Activated T-cell treated with anti-CD3 and anti-CD28 coated beads, Interleukin-2, amount 50 U/mL, for 24 hours (primary cell): ENCODE results near the gene RFX6.

ENCODE experiments used
- DNase-seq: peaks from one replicate; pipeline ENCODE4 v3.0.0-alpha.2; 2020
- H3K27ac Mint-ChIP-seq: 2 replicates; pipeline ENCODE4 v1.8.0; 2020; ENCODE audit warnings: mild to moderate bottlenecking, mixed read lengths
- H3K27me3 Mint-ChIP-seq: 2 replicates; pipeline ENCODE4 v1.8.0; 2020; ENCODE audit warnings: mixed read lengths
- H3K36me3 Mint-ChIP-seq: 2 replicates; pipeline ENCODE4 v1.8.0; 2020; ENCODE audit warnings: low read depth, mixed read lengths
- H3K4me1 Mint-ChIP-seq: 2 replicates; pipeline ENCODE4 v1.8.0; 2020; ENCODE audit warnings: low read depth, mixed read lengths
- H3K4me3 Mint-ChIP-seq: 2 replicates; pipeline ENCODE4 v1.8.0; 2020; ENCODE audit warnings: mild to moderate bottlenecking, moderate library complexity, mixed read lengths
- H3K9me3 Mint-ChIP-seq: 2 replicates; pipeline ENCODE4 v1.8.0; 2020; ENCODE audit warnings: mixed read lengths

RFX6 gene

GRCh38 chr6:116973976-116974375 is 96.9 kb downstream of the RFX6 start:
- Mint-ChIP-seq H3K27me3 (peaks cover 10% of the 10 kb centered on the region), H3K4me1 (no peaks in the 10 kb centered on the region), H3K27ac (no peak overlapping the region), H3K9me3 (no peaks in the 10 kb centered on the region), H3K4me3 (no peak overlapping the region), H3K36me3 (no peaks in the 10 kb centered on the region)
- DNase-seq: no peak

GRCh38 chr6:116974526-116975316 is 97.7 kb downstream of the RFX6 start:
- Mint-ChIP-seq H3K27me3 (peaks cover 10% of the 10 kb centered on the region), H3K4me1 (no peaks in the 10 kb centered on the region), H3K27ac (no peak overlapping the region), H3K9me3 (no peaks in the 10 kb centered on the region), H3K36me3 (no peaks in the 10 kb centered on the region), H3K4me3 (no peak overlapping the region)
- no peak for DNase-seq

- H3K9me3 Mint-ChIP-seq: no peaks in the 10 kb centered on the region
- H3K27ac Mint-ChIP-seq: no peak overlapping the region
- H3K27me3 Mint-ChIP-seq: peaks cover 7% of the 10 kb centered on the region
- H3K4me3 Mint-ChIP-seq: no peak overlapping the region
- H3K36me3 Mint-ChIP-seq: no peaks in the 10 kb centered on the region
- DNase-seq: no peak
- H3K4me1 Mint-ChIP-seq: no peaks in the 10 kb centered on the region
These were observed 98.6 kb downstream of the RFX6 start for GRCh38 chr6:116975600-116975999.

GRCh38 chr6:116979560-116979959 is 102.5 kb downstream of the RFX6 start:
- H3K4me1 Mint-ChIP-seq: no peaks in the 10 kb centered on the region
- no peak for DNase-seq
- peaks cover 4% of the 10 kb centered on the region for H3K27me3 Mint-ChIP-seq
- H3K9me3 Mint-ChIP-seq: peaks cover 5% of the 10 kb centered on the region
- no peaks in the 10 kb centered on the region for H3K36me3 Mint-ChIP-seq
- no peak overlapping the region for H3K27ac Mint-ChIP-seq
- H3K4me3 Mint-ChIP-seq: no peak overlapping the region
